ENCODE results near the gene PSORS1C2.

DNA sequence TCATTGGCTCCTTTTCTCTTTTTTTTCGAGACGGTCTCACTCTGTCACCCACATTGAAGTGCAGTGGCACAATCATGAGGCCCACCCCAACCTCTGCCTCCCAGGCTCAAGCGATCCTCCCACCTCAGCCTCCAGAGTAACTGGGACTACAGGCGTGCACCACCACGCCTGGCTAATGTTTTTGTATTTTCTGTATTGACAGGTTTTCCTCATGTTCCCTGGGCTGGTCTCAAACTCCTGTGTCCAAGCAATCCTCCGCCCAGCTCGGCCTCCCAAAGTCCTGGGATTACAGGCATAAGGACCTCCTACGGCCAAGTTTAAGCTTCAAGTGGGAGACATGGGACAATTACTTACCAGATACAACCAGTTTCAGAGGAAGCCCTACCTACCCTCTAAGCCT is 41.0 kb upstream of the PSORS1C2 start:
- TF ChIP-seq FOXJ3 (CRISPR knock-in tag; IDR thresholded peaks at IDR 0.05): no peak
- TF ChIP-seq, protein P1, sequence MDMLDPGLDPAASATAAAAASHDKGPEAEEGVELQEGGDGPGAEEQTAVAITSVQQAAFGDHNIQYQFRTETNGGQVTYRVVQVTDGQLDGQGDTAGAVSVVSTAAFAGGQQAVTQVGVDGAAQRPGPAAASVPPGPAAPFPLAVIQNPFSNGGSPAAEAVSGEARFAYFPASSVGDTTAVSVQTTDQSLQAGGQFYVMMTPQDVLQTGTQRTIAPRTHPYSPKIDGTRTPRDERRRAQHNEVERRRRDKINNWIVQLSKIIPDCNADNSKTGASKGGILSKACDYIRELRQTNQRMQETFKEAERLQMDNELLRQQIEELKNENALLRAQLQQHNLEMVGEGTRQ (IDR thresholded peaks at IDR 0.05; ENCODE audit: borderline replicate concordance, low read depth, low read length): no peak
- no peak for TF ChIP-seq MEF2A (IDR thresholded peaks at IDR 0.05; ENCODE audit: borderline replicate concordance, low read depth)
- TF ChIP-seq, protein P2, sequence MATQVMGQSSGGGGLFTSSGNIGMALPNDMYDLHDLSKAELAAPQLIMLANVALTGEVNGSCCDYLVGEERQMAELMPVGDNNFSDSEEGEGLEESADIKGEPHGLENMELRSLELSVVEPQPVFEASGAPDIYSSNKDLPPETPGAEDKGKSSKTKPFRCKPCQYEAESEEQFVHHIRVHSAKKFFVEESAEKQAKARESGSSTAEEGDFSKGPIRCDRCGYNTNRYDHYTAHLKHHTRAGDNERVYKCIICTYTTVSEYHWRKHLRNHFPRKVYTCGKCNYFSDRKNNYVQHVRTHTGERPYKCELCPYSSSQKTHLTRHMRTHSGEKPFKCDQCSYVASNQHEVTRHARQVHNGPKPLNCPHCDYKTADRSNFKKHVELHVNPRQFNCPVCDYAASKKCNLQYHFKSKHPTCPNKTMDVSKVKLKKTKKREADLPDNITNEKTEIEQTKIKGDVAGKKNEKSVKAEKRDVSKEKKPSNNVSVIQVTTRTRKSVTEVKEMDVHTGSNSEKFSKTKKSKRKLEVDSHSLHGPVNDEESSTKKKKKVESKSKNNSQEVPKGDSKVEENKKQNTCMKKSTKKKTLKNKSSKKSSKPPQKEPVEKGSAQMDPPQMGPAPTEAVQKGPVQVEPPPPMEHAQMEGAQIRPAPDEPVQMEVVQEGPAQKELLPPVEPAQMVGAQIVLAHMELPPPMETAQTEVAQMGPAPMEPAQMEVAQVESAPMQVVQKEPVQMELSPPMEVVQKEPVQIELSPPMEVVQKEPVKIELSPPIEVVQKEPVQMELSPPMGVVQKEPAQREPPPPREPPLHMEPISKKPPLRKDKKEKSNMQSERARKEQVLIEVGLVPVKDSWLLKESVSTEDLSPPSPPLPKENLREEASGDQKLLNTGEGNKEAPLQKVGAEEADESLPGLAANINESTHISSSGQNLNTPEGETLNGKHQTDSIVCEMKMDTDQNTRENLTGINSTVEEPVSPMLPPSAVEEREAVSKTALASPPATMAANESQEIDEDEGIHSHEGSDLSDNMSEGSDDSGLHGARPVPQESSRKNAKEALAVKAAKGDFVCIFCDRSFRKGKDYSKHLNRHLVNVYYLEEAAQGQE (IDR thresholded peaks at IDR 0.05; ENCODE audit: low read depth, low read length): no peak
- TF ChIP-seq NRF1 (IDR thresholded peaks at IDR 0.05; ENCODE audit: low read depth, low read length): no peak
- no peak for TF ChIP-seq RAD21 (IDR thresholded peaks at IDR 0.05; ENCODE audit: low read length)
- TF ChIP-seq, protein P3, sequence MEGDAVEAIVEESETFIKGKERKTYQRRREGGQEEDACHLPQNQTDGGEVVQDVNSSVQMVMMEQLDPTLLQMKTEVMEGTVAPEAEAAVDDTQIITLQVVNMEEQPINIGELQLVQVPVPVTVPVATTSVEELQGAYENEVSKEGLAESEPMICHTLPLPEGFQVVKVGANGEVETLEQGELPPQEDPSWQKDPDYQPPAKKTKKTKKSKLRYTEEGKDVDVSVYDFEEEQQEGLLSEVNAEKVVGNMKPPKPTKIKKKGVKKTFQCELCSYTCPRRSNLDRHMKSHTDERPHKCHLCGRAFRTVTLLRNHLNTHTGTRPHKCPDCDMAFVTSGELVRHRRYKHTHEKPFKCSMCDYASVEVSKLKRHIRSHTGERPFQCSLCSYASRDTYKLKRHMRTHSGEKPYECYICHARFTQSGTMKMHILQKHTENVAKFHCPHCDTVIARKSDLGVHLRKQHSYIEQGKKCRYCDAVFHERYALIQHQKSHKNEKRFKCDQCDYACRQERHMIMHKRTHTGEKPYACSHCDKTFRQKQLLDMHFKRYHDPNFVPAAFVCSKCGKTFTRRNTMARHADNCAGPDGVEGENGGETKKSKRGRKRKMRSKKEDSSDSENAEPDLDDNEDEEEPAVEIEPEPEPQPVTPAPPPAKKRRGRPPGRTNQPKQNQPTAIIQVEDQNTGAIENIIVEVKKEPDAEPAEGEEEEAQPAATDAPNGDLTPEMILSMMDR (IDR thresholded peaks at IDR 0.05): no peak
- no peak for TF ChIP-seq EP300 (IDR thresholded peaks at IDR 0.05; ENCODE audit: borderline replicate concordance in 1 of 2, low read depth in 1 of 2, low read length in 1 of 2)
- TF ChIP-seq, protein P4, sequence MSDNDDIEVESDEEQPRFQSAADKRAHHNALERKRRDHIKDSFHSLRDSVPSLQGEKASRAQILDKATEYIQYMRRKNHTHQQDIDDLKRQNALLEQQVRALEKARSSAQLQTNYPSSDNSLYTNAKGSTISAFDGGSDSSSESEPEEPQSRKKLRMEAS (IDR thresholded peaks at IDR 0.05; ENCODE audit: low read depth): no peak
- no peak for TF ChIP-seq NFIC (IDR thresholded peaks at IDR 0.05; ENCODE audit: borderline replicate concordance)
- TF ChIP-seq SIN3A (IDR thresholded peaks at IDR 0.05; ENCODE audit: borderline replicate concordance, low read depth, low read length): no peak
- TF ChIP-seq JUND (IDR thresholded peaks at IDR 0.05): no peak
